A673 (cell line): ENCODE results near the gene STK17B. TPM values are rescaled to one million over a fixed set of nuclear protein-coding genes. Genes with fewer than 3 reads are reported as not detected.

ENCODE experiments used
- BruUV-seq: library from RNA; stranded (reverse); fragments of 400-500 nt; replicated peaks from 2 replicates; lab custom pipeline; 2021; lab: Mats Ljungman, UMichigan
- CTCF ChIA-PET: fragments of 300-600 bp; sonication (Branson Sonifier 250); formaldehyde crosslinking; loops from one replicate; lab custom pipeline; 2022; ENCODE audit warnings: antibody characterized with exemption; lab: Charles Lee
- POLR2A ChIA-PET: fragments of 300-600 bp; sonication (Branson Sonifier 250); formaldehyde crosslinking; loops from one replicate; lab custom pipeline; 2022; ENCODE audit warnings: antibody characterized with exemption; ENCODE audit not compliant: low non-redundant PET; lab: Charles Lee
- DNase-seq: peaks from one replicate; pipeline ENCODE4 v3.0.0-alpha.2; 2015; ENCODE audit warnings: low spot score
- H3K27ac ChIP-seq: fragments of 200-600 bp; sonication (generic); 2 replicates; pipeline ENCODE4 v1.5.1; 2016; ENCODE audit warnings: mixed run types, low read depth, mild to moderate bottlenecking, mixed read lengths, antibody characterized with exemption, low read length; ENCODE audit not compliant: poor library complexity, severe bottlenecking
- H3K27me3 ChIP-seq: fragments of 200-600 bp; sonication (generic); replicated peaks from 2 replicates; pipeline ENCODE4 v1.6.1; 2017; ENCODE audit warnings: mixed run types, low read depth, mild to moderate bottlenecking, mixed read lengths, antibody characterized with exemption, low read length; ENCODE audit not compliant: insufficient read depth, poor library complexity
- H3K36me3 ChIP-seq: fragments of 200-600 bp; sonication (generic); 2 replicates; pipeline ENCODE4 v1.6.1; 2016; ENCODE audit warnings: mixed run types, mild to moderate bottlenecking, mixed read lengths, antibody characterized with exemption, low read length; ENCODE audit not compliant: insufficient read depth, poor library complexity, severe bottlenecking
- H3K4me1 ChIP-seq: fragments of 200-600 bp; sonication (generic); 2 replicates; pipeline ENCODE4 v1.6.1; 2017; ENCODE audit warnings: mixed run types, mild to moderate bottlenecking, mixed read lengths, antibody characterized with exemption, low read length; ENCODE audit not compliant: insufficient read depth, poor library complexity, severe bottlenecking
- H3K4me3 ChIP-seq: fragments of 200-600 bp; sonication (generic); 2 replicates; pipeline ENCODE4 v1.5.1; 2016; ENCODE audit warnings: low read depth, mixed run types, mild to moderate bottlenecking, mixed read lengths, low read length; ENCODE audit not compliant: poor library complexity, severe bottlenecking
- H3K9me3 ChIP-seq: fragments of 200-600 bp; sonication (generic); 2 replicates; pipeline ENCODE4 v1.6.1; 2016; ENCODE audit warnings: mixed run types, low read depth, mild to moderate bottlenecking, mixed read lengths, antibody characterized with exemption, low read length; ENCODE audit not compliant: poor library complexity, severe bottlenecking
- CTCF ChIP-seq: fragments of 300-800, 200-600 bp; sonication (generic); conservative IDR thresholded peaks from 2 replicates; pipeline ENCODE4 v1.5.1; 2017; ENCODE audit warnings: low read depth, mild to moderate bottlenecking, antibody characterized with exemption, low read length, moderate library complexity, mixed read lengths
- EZH2 ChIP-seq: fragments of 200-600 bp; sonication (generic); IDR thresholded peaks from 2 replicates; pipeline ENCODE4 v1.6.1; 2017; ENCODE audit warnings: borderline replicate concordance, low read depth, mild to moderate bottlenecking, mixed read lengths, antibody characterized with exemption, low read length; ENCODE audit not compliant: poor library complexity, severe bottlenecking
- intact Hi-C: fragments of 100-400 bp; cut with micrococcal nuclease; formaldehyde crosslinking; loops from one replicate; pipeline ENCODE4 v1.10.0; 2022; ENCODE audit not compliant: unreplicated experiment
- total RNA-seq: library from RNA; stranded (reverse); gene quantifications from 2 replicates; pipeline ENCODE4 v1.2.3, GENCODE V29; 2021

The STK17B gene
- total RNA-seq, 1 experiment from 2014 or later: 18.5 TPM

- BruUV-seq: no TSS peak
- H3K27ac ChIP-seq: no peak overlapping the region
- TF ChIP-seq EZH2: no peak
- TF ChIP-seq CTCF: no peak
- no peaks in the 10 kb centered on the region for H3K9me3 ChIP-seq
- no peak overlapping the region for H3K4me3 ChIP-seq
- H3K36me3 ChIP-seq: no peaks in the 10 kb centered on the region
- DNase-seq: no peak
- intact Hi-C loops: loop anchor here (5.0 kb wide), 1 partner anchor 96 kb away; no protein-coding TSS in a partner anchor
- peaks cover 18% of the 10 kb centered on the region for H3K4me1 ChIP-seq
- CTCF ChIA-PET: no interaction called here
- no peaks in the 10 kb centered on the region for H3K27me3 ChIP-seq
- POLR2A ChIA-PET: no interaction called here
These were observed 1.6 kb upstream of the STK17B start for GRCh38 chr2:196172951-196173350.

GRCh38 chr2:196171946-196172345 is 568 bp upstream of the STK17B start:
- H3K4me3 ChIP-seq: peak overlapping the region; percentile 99
- intact Hi-C loops: loop anchor here (2.0 to 5.0 kb wide), 2 partner anchors 95 to 103 kb away; no protein-coding TSS in a partner anchor
- no peaks in the 10 kb centered on the region for H3K27me3 ChIP-seq
- peaks cover 28% of the 10 kb centered on the region for H3K4me1 ChIP-seq
- ChIA-PET CTCF (no interaction called here), POLR2A (no interaction called here)
- no TSS peak for BruUV-seq
- H3K9me3 ChIP-seq: no peaks in the 10 kb centered on the region
- H3K27ac ChIP-seq: no peak overlapping the region
- no peak for DNase-seq
- TF ChIP-seq CTCF (no peak), EZH2 (no peak)
- no peaks in the 10 kb centered on the region for H3K36me3 ChIP-seq

GRCh38 chr2:196170606-196171247 is 651 bp downstream of the STK17B start:
- H3K9me3 ChIP-seq: no peaks in the 10 kb centered on the region
- ChIA-PET CTCF (interaction anchor here (0.6 kb wide), 1 partner anchor 285 kb away, joined by 4 read pairs; no protein-coding TSS in a partner anchor), POLR2A (interaction anchor here (0.6 kb wide), 1 partner anchor 543 kb away, joined by 3 read pairs; no protein-coding TSS in a partner anchor)
- no TSS peak for BruUV-seq
- H3K36me3 ChIP-seq: no peaks in the 10 kb centered on the region
- DNase-seq: peak; percentile 61
- H3K27ac ChIP-seq: peak overlapping the region; percentile 85
- intact Hi-C loops: loop anchor here (2.0 to 5.0 kb wide), 2 partner anchors 93 to 104 kb away; no protein-coding TSS in a partner anchor
- TF ChIP-seq CTCF: no peak
- TF ChIP-seq EZH2: no peak
- H3K27me3 ChIP-seq: no peaks in the 10 kb centered on the region
- peak overlapping the region; percentile 99 for H3K4me3 ChIP-seq
- H3K4me1 ChIP-seq: peaks cover 35% of the 10 kb centered on the region
